ENCODE results near the gene LLGL1.

LLGL1 gene

DNA sequence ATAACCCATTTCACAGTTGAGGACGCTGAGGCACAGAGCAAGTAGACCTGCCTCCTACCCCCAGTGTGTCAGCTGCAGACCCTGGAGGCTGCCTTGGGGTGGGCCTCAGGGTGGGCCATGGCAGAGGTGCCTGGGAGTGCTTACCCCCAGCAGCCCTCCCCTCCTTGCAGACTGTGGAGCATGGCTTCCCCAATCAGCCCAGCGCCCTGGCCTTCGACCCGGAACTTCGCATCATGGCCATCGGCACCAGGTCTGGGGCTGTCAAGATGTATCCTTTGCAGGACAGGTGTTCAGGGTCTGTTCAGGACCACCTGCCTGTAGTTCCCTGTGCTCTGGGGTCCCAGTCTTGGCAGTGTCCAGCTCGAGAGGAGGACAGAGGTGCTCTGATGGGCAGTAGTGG is 4.3 kb downstream of the LLGL1 start:
- Histone ChIP-seq H3K27ac (replicated peaks) (no peak overlapping the region), H3K27me3 (ENCODE audit: insufficient read depth, poor library complexity, severe bottlenecking) (no peaks in the 10 kb centered on the region), H3K4me3 (replicated peaks; ENCODE audit: insufficient read depth, low read length) (no peak overlapping the region)
- TF ChIP-seq GABPA (IDR thresholded peaks at IDR 0.05; ENCODE audit: low read depth) (no peak), SPI1 (IDR thresholded peaks at IDR 0.05; ENCODE audit: borderline replicate concordance, low read depth) (no peak), POLR2AphosphoS5 (IDR thresholded peaks at IDR 0.05; ENCODE audit: low read depth) (no peak)
- TF ChIP-seq, protein P1, sequence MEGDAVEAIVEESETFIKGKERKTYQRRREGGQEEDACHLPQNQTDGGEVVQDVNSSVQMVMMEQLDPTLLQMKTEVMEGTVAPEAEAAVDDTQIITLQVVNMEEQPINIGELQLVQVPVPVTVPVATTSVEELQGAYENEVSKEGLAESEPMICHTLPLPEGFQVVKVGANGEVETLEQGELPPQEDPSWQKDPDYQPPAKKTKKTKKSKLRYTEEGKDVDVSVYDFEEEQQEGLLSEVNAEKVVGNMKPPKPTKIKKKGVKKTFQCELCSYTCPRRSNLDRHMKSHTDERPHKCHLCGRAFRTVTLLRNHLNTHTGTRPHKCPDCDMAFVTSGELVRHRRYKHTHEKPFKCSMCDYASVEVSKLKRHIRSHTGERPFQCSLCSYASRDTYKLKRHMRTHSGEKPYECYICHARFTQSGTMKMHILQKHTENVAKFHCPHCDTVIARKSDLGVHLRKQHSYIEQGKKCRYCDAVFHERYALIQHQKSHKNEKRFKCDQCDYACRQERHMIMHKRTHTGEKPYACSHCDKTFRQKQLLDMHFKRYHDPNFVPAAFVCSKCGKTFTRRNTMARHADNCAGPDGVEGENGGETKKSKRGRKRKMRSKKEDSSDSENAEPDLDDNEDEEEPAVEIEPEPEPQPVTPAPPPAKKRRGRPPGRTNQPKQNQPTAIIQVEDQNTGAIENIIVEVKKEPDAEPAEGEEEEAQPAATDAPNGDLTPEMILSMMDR (IDR thresholded peaks at IDR 0.05; ENCODE audit: insufficient read depth, low read length): no peak
- TF ChIP-seq, protein P2, sequence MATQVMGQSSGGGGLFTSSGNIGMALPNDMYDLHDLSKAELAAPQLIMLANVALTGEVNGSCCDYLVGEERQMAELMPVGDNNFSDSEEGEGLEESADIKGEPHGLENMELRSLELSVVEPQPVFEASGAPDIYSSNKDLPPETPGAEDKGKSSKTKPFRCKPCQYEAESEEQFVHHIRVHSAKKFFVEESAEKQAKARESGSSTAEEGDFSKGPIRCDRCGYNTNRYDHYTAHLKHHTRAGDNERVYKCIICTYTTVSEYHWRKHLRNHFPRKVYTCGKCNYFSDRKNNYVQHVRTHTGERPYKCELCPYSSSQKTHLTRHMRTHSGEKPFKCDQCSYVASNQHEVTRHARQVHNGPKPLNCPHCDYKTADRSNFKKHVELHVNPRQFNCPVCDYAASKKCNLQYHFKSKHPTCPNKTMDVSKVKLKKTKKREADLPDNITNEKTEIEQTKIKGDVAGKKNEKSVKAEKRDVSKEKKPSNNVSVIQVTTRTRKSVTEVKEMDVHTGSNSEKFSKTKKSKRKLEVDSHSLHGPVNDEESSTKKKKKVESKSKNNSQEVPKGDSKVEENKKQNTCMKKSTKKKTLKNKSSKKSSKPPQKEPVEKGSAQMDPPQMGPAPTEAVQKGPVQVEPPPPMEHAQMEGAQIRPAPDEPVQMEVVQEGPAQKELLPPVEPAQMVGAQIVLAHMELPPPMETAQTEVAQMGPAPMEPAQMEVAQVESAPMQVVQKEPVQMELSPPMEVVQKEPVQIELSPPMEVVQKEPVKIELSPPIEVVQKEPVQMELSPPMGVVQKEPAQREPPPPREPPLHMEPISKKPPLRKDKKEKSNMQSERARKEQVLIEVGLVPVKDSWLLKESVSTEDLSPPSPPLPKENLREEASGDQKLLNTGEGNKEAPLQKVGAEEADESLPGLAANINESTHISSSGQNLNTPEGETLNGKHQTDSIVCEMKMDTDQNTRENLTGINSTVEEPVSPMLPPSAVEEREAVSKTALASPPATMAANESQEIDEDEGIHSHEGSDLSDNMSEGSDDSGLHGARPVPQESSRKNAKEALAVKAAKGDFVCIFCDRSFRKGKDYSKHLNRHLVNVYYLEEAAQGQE (IDR thresholded peaks at IDR 0.05; ENCODE audit: insufficient replicate concordance, low read depth): no peak
- no peak for DNase-seq (ENCODE audit: low read depth in 1 of 2, low spot score in 1 of 2)

DNA sequence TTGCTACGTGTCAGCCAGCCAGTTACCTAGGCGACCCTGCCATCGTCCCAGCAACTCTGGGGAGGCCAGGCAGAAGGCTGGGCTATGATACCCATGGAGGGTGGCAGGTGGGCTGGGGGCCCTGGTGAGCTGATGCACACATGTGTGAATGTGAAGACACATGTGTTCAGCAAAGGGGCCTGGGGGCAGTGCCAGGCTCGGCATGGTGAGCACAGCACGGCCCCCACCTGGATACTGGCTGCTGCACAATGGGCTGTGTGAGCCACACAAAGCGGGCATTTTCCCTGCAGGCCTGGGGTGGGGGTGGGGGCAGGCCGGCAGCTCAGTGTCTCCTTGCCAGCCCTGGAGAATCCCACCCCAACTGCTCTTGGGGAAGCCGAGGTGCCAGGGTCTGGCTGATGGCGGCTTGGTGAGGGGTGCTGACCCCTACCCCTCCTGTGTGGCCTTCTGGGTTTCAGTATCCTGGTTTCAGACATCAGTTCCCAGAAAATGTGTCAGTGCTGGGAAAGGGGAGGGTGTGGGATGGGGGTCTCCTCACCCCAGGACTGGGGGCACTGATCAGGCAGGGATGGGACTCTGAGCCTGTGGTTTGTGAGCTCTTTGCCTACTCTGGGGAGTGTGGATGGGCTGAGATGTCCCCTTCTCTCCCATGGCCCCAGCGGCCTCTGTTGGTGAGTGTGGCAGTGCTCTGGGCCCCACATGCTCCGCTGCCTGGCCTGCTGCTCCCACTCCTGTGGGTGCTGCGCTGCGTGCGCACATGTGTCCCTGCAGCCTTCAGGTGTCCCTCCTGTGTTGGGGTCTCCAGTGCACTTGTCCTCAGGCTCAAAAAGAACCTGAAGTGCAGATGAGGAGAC is 5.1 kb downstream of the LLGL1 start:
- no peak for TF ChIP-seq GABPA (IDR thresholded peaks at IDR 0.05; ENCODE audit: low read depth)
- TF ChIP-seq, protein P2 (IDR thresholded peaks at IDR 0.05; ENCODE audit: insufficient replicate concordance, low read depth): no peak
- TF ChIP-seq, protein P1 (IDR thresholded peaks at IDR 0.05; ENCODE audit: insufficient read depth, low read length): no peak
- no peak for TF ChIP-seq POLR2AphosphoS5 (IDR thresholded peaks at IDR 0.05; ENCODE audit: low read depth)
- no peak for TF ChIP-seq SPI1 (IDR thresholded peaks at IDR 0.05; ENCODE audit: borderline replicate concordance, low read depth)

DNA sequence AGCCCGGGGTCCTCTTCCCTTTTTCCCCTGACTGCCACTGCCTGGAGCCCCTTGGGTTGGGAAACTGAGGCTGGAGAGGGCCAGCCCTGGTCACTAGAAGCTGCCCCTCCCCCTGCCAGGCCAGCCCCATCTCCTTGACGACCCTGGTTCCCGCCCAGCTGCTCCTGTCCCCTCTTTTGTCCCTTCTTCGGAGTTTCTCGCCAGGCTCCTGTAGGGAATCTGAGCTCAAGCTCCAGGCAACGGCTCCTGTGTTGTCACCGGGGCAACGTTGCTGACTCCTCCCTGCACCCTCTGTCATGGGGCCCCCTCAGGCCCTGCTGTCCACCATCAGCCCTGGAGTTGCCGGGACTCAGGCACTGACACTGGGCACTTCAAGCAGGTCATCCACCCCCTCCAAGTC is 5.7 kb downstream of the LLGL1 start:
- no peak for DNase-seq (ENCODE audit: low read depth in 1 of 2, low spot score in 1 of 2)
- no peak for TF ChIP-seq SPI1 (IDR thresholded peaks at IDR 0.05; ENCODE audit: borderline replicate concordance, low read depth)
- TF ChIP-seq, protein P1 (IDR thresholded peaks at IDR 0.05; ENCODE audit: insufficient read depth, low read length): no peak
- TF ChIP-seq, protein P2 (IDR thresholded peaks at IDR 0.05; ENCODE audit: insufficient replicate concordance, low read depth): no peak
- TF ChIP-seq GABPA (IDR thresholded peaks at IDR 0.05; ENCODE audit: low read depth): no peak
- no peak for TF ChIP-seq POLR2AphosphoS5 (IDR thresholded peaks at IDR 0.05; ENCODE audit: low read depth)
- no peaks in the 10 kb centered on the region for H3K27me3 ChIP-seq (ENCODE audit: insufficient read depth, poor library complexity, severe bottlenecking)
- no peak overlapping the region for H3K4me3 ChIP-seq (replicated peaks; ENCODE audit: insufficient read depth, low read length)
- no peak overlapping the region for H3K27ac ChIP-seq (replicated peaks)

More for the DNA sequence above, 5.1 kb downstream of the LLGL1 start:
- no peak for DNase-seq (ENCODE audit: low read depth in 1 of 2, low spot score in 1 of 2)
- no peak overlapping the region for H3K4me3 ChIP-seq (replicated peaks; ENCODE audit: insufficient read depth, low read length)
- no peaks in the 10 kb centered on the region for H3K27me3 ChIP-seq (ENCODE audit: insufficient read depth, poor library complexity, severe bottlenecking)
- no peak overlapping the region for H3K27ac ChIP-seq (replicated peaks)

All from HL-60 (cell line).